HepG2 (cell line): ENCODE data around the gene RNASE11. TPM values are rescaled to one million over a fixed set of nuclear protein-coding genes. Genes with fewer than 3 reads are reported as not detected.

Source experiments
- AHR ChIP-seq: IDR thresholded peaks from 2 replicates; pipeline ENCODE4 v1.6.1; 2018; ENCODE audit warnings: missing genetic modification reagents, missing compliant biosample characterization
- DZIP1 ChIP-seq: sonication (generic); formaldehyde crosslinking; IDR thresholded peaks from 2 replicates; pipeline ENCODE4 v1.5.0; 2020; ENCODE audit warnings: mild to moderate bottlenecking, missing genetic modification reagents
- HMGA1 ChIP-seq: sonication (generic); formaldehyde crosslinking; conservative IDR thresholded peaks from 2 replicates; pipeline ENCODE4 v1.4.0; 2020; ENCODE audit warnings: missing genetic modification reagents
- IRX3 ChIP-seq: sonication (generic); formaldehyde crosslinking; IDR thresholded peaks from 2 replicates; pipeline ENCODE4 v1.8.1; 2023; ENCODE audit warnings: mild to moderate bottlenecking, low read depth, missing genetic modification reagents, borderline replicate concordance
- MED1 ChIP-seq: sonication (generic); formaldehyde crosslinking; IDR thresholded peaks from 2 replicates; pipeline ENCODE4 v1.4.0; 2020; ENCODE audit warnings: missing genetic modification reagents
- MLX ChIP-seq: IDR thresholded peaks from 2 replicates; pipeline ENCODE4 v1.6.1; 2016
- PITX1 ChIP-seq: sonication (generic); formaldehyde crosslinking; IDR thresholded peaks from 2 replicates; pipeline ENCODE4 v1.5.1; 2020; ENCODE audit warnings: mild to moderate bottlenecking, missing genetic modification reagents
- ZNF12 ChIP-seq: sonication (generic); formaldehyde crosslinking; IDR thresholded peaks from 2 replicates; pipeline ENCODE4 v1.5.0; 2020; ENCODE audit warnings: missing genetic modification reagents
- ZNF136 ChIP-seq: sonication (generic); formaldehyde crosslinking; IDR thresholded peaks from 2 replicates; pipeline ENCODE4 v1.8.1; 2022; ENCODE audit warnings: low read depth, mild to moderate bottlenecking, moderate library complexity, missing genetic modification reagents
- ZNF335 ChIP-seq: sonication (generic); formaldehyde crosslinking; IDR thresholded peaks from 2 replicates; pipeline ENCODE4 v1.4.0; 2020; ENCODE audit warnings: missing genetic modification reagents
- ZNF607 ChIP-seq: sonication (generic); formaldehyde crosslinking; IDR thresholded peaks from 2 replicates; pipeline ENCODE4 v1.5.1; 2020; ENCODE audit warnings: missing genetic modification reagents, mild to moderate bottlenecking, borderline replicate concordance
- ZNF737 ChIP-seq: sonication (generic); formaldehyde crosslinking; IDR thresholded peaks from 2 replicates; pipeline ENCODE4 v1.5.0; 2020; ENCODE audit warnings: missing genetic modification reagents, mild to moderate bottlenecking, borderline replicate concordance
- polyA plus RNA-seq, 8 experiments: library from polyadenylated mRNA; depleted of rRNA in 3 of 8; stranded (reverse) in 7 of 8; unstranded in 1 of 8; fragments of >200 nt; fragmentation: Illumina TruSeq in 4 of 8; extraction: Trizol in 4 of 8; gene quantifications; 2 replicates each; pipeline versions ENCODE4 v1.2.1 to v1.2.3, GENCODE V29; 2011 to 2016; ENCODE audit warnings: low read depth in 4 of 8, missing spikeins in 1 of 8, mixed read lengths in 1 of 8; ENCODE audit not compliant: insufficient read depth in 1 of 8
- total RNA-seq, 5 experiments: library from RNA; depleted of rRNA; stranded (reverse); fragments of >200 nt; fragmentation: Illumina TruSeq; extraction: Trizol; gene quantifications; 2 replicates each; pipeline ENCODE4 v1.2.3, GENCODE V29; 2016; ENCODE audit warnings: low read depth in 1 of 5
- TF ChIP-seq, protein P1 (sequence below), 2 experiments: sonication (generic) in 1 of 2; formaldehyde crosslinking in 1 of 2; IDR thresholded peaks; 2 replicates each; pipeline versions ENCODE4 v1.4.0 to v1.6.1; 2018 to 2020; ENCODE audit warnings: missing genetic modification reagents in 2 of 2, borderline replicate concordance in 1 of 2, low read depth in 1 of 2, mild to moderate bottlenecking in 1 of 2, missing biosample characterization in 1 of 2
- TF ChIP-seq, protein P2 (sequence below): sonication (generic); formaldehyde crosslinking; IDR thresholded peaks from 2 replicates; pipeline ENCODE4 v1.8.0; 2022; ENCODE audit warnings: low read depth, missing genetic modification reagents
- TF ChIP-seq, protein P3 (sequence below): sonication (generic); formaldehyde crosslinking; IDR thresholded peaks from 2 replicates; pipeline ENCODE4 v1.4.0; 2020; ENCODE audit warnings: missing genetic modification reagents

RNASE11 gene
- total and polyA plus RNA-seq, 2 of the 13 experiments (the other 11 are each of a cell fraction or from before 2014, with no cell fraction given) = not detected

DNA sequence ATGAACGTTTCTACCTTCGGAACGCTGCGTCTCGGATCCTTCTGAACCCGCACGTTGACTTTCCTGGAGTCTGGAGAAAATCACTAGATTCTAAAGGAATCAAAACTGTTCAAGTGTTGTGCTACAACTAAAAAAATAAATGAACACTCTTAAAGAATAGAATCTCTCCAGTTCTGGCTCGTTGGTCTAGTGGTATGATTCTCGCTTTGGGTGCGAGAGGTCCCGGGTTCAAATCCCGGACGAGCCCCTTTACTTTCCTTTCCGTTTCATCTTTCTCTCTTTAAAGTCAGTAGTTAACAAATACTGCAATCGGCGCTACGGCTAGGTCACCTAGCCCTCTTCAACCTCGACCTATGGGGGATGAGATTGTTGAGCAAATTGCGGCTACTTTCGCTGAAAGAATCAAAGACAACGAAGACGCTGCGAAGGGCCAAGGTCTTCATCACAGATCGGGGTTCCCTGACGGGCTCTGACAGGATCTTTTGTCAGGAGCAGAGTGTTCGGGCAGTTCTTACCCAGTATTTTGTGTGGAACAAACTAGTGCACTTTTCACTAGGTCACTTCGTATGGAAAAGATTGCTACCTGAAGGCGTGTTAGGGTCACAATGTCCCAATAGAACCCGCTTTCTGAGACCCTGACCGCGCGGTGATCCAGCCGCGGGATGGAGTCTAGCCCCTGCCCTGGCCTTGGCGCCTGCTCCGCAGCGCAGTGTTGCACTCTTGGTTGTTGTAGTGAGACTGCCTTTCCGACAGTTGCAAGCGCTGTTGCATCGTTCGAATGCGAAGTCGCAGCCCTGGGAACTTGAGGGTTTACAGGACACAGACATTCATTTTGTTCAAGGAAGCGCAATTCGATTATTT, 45.3 kb upstream of the RNASE11 start (continued):
- TF ChIP-seq, protein P1, sequence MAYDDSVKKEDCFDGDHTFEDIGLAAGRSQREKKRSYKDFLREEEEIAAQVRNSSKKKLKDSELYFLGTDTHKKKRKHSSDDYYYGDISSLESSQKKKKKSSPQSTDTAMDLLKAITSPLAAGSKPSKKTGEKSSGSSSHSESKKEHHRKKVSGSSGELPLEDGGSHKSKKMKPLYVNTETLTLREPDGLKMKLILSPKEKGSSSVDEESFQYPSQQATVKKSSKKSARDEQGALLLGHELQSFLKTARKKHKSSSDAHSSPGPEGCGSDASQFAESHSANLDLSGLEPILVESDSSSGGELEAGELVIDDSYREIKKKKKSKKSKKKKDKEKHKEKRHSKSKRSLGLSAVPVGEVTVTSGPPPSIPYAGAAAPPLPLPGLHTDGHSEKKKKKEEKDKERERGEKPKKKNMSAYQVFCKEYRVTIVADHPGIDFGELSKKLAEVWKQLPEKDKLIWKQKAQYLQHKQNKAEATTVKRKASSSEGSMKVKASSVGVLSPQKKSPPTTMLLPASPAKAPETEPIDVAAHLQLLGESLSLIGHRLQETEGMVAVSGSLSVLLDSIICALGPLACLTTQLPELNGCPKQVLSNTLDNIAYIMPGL (CRISPR knock-in tag; IDR thresholded peaks at IDR 0.05; ENCODE audit: borderline replicate concordance in 1 of 2, low read depth in 1 of 2) = peak; percentile 97 to 99
- TF ChIP-seq ZNF136 (CRISPR knock-in tag) (no peak), AHR (CRISPR knock-in tag) (no peak; the same call in 1 of the 2 replicates), HMGA1 (CRISPR knock-in tag) (no peak), MED1 (peak; percentile 63), DZIP1 (CRISPR knock-in tag) (no peak), PITX1 (CRISPR knock-in tag) (peak; percentile 38; the same call in 1 of the 2 replicates), ZNF335 (CRISPR knock-in tag) (no peak), MLX (no peak), ZNF607 (no peak), ZNF737 (no peak), IRX3 (CRISPR knock-in tag) (no peak), ZNF12 (CRISPR knock-in tag) (no peak)
- TF ChIP-seq, protein P2, sequence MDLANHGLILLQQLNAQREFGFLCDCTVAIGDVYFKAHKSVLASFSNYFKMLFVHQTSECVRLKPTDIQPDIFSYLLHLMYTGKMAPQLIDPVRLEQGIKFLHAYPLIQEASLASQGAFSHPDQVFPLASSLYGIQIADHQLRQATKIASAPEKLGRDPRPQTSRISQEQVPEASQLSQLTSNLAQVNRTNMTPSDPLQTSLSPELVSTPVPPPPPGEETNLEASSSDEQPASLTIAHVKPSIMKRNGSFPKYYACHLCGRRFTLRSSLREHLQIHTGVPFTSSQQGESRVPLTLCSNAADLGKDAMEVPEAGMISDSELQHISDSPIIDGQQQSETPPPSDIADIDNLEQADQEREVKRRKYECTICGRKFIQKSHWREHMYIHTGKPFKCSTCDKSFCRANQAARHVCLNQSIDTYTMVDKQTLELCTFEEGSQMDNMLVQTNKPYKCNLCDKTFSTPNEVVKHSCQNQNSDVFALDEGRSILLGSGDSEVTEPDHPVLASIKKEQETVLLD = no peak
- TF ChIP-seq, protein P3, sequence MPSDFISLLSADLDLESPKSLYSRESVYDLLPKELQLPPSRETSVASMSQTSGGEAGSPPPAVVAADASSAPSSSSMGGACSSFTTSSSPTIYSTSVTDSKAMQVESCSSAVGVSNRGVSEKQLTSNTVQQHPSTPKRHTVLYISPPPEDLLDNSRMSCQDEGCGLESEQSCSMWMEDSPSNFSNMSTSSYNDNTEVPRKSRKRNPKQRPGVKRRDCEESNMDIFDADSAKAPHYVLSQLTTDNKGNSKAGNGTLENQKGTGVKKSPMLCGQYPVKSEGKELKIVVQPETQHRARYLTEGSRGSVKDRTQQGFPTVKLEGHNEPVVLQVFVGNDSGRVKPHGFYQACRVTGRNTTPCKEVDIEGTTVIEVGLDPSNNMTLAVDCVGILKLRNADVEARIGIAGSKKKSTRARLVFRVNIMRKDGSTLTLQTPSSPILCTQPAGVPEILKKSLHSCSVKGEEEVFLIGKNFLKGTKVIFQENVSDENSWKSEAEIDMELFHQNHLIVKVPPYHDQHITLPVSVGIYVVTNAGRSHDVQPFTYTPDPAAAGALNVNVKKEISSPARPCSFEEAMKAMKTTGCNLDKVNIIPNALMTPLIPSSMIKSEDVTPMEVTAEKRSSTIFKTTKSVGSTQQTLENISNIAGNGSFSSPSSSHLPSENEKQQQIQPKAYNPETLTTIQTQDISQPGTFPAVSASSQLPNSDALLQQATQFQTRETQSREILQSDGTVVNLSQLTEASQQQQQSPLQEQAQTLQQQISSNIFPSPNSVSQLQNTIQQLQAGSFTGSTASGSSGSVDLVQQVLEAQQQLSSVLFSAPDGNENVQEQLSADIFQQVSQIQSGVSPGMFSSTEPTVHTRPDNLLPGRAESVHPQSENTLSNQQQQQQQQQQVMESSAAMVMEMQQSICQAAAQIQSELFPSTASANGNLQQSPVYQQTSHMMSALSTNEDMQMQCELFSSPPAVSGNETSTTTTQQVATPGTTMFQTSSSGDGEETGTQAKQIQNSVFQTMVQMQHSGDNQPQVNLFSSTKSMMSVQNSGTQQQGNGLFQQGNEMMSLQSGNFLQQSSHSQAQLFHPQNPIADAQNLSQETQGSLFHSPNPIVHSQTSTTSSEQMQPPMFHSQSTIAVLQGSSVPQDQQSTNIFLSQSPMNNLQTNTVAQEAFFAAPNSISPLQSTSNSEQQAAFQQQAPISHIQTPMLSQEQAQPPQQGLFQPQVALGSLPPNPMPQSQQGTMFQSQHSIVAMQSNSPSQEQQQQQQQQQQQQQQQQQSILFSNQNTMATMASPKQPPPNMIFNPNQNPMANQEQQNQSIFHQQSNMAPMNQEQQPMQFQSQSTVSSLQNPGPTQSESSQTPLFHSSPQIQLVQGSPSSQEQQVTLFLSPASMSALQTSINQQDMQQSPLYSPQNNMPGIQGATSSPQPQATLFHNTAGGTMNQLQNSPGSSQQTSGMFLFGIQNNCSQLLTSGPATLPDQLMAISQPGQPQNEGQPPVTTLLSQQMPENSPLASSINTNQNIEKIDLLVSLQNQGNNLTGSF (CRISPR knock-in tag) = no peak
